SK-N-SH treated with all-trans-retinoic acid at 6 μM for 48 hours (cell line): ENCODE results near the gene SCAP.

Experiments
- ARNTL ChIP-seq: fragments of 450-650 bp; formaldehyde crosslinking; IDR thresholded peaks from 2 replicates; pipeline ENCODE4 v1.5.0; 2020; ENCODE audit warnings: low read depth, mild to moderate bottlenecking, moderate library complexity, borderline replicate concordance
- TOX ChIP-seq: fragments of 250-450 bp; sonication (Bioruptor Pico); IDR thresholded peaks from 2 replicates; pipeline ENCODE4 v1.8.0; 2021; ENCODE audit warnings: mild to moderate bottlenecking, moderate library complexity, borderline replicate concordance
- ZFP30 ChIP-seq: fragments of 450-650 bp; formaldehyde crosslinking; IDR thresholded peaks from 2 replicates; pipeline ENCODE4 v1.5.0; 2022; ENCODE audit warnings: mild to moderate bottlenecking, moderate library complexity
- ZNF565 ChIP-seq: fragments of 450-650 bp; formaldehyde crosslinking; conservative IDR thresholded peaks from 2 replicates; pipeline ENCODE4 v1.5.0; 2020; ENCODE audit warnings: low read depth, mild to moderate bottlenecking, moderate library complexity

GRCh38 chr3:47428662-47429061 lies 47.1 kb downstream of the SCAP start:
- TF ChIP-seq ZFP30 (CRISPR knock-in tag) (no peak), ARNTL (no peak), TOX (CRISPR knock-in tag) (no peak), ZNF565 (CRISPR knock-in tag) (no peak)
